ENCODE data around the gene ATG5.
"Not testable (repeated sequence)": the region's sequence is repeated elsewhere in the genome, so short reads cannot be mapped to it uniquely, and the experiment has no call there.

ATG5 gene

DNA sequence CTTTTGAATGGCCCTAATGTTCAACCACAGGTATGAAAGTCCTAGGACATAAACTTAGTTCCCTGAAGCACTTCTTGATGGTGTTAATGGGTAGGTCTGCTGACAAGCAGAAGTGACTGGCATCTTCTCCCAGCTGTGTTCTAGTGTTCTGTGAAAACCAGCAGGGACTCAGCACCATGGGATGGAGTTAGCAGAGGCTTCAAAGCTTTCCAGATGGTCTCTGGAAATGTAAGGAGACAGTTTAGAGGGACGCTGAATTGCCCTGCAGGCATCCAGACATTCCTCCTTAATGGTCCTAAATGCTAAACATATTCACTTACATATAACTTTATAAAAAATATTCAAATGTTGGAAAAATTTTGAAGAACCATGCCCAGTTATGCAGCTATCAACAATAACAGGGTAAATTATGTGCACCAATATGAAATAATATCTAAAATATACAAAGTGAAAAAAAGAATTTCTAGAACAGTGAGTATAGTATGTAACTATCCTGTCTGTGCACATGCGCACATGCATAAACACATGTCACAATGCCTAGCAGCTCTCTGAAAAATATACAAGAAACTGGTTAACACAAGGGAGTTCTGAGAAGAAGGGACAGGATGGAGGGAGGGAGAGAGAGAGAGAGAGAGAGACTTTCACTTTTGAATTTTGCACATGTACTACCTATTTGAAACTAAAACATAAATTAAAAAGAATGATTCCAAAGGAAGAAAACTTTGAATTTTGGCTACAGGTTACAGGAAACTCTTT lies 152.3 kb downstream of the ATG5 start:
- DNase-seq, result no peak

GRCh38 chr6:106170030-106170791 lies 155.3 kb downstream of the ATG5 start:
- DNase-seq, result no peak

DNA sequence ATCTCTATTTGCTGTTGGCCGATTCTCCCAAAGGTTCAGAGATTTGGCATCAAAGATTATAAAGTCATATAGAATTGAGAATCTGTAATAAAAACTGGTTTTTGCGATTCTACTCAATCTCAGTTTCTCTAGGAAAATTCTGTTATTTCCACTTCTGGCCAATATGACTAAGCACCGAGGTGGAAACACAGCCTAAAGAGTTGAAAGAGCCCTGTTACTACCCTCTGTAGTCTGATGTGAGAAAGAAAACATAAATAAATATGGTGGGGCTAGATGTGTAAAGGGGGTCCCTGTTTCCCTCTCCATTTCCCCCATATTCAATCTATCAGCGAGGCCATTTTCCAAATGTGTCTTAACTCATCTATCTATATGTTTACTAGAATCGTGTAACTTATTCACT lies 156.0 kb downstream of the ATG5 start:
- no peak for DNase-seq

GRCh38 chr6:106168097-106168888 lies 157.3 kb downstream of the ATG5 start:
- no peak for DNase-seq

DNA sequence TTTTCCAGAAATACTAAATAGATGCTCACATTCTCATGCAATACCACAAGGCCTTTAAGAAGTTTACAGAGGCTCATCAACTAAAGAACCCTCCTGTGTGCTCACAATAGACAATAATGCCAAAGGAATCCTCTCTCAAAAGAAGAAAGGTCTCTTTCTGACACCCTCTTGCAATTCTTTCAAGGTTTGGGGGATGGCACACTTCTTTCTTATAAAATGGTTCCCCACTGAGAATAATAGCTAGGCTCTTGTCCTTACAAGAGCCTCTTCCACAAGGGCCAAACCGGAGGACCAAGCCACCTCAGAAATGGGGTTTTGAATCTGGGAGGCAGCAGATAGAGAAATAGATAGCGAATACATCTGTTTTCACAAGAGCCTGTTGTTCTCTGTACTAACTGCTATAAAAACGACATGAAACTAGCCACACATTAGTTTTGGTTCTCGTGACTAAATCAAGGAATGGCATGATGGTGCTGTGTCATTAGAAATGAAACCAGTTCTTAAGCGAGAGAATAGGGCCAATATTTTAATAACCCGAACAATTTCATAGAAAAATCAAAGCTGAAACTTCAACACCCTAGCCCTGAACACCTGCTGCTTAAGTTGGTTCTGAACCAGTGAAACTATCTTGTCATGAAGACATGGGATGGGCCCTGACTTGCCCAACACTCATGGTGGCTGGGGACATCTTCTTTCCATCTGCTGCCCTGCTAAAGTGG lies 158.3 kb downstream of the ATG5 start:
- peak; percentile 24 for DNase-seq

- DNase-seq, result no peak
Observed at GRCh38 chr6:106165885-106166485, 159.6 kb downstream of the ATG5 start.

- DNase-seq, result peak; percentile 80
Observed at GRCh38 chr6:106163966-106164877, 161.3 kb downstream of the ATG5 start.

DNA sequence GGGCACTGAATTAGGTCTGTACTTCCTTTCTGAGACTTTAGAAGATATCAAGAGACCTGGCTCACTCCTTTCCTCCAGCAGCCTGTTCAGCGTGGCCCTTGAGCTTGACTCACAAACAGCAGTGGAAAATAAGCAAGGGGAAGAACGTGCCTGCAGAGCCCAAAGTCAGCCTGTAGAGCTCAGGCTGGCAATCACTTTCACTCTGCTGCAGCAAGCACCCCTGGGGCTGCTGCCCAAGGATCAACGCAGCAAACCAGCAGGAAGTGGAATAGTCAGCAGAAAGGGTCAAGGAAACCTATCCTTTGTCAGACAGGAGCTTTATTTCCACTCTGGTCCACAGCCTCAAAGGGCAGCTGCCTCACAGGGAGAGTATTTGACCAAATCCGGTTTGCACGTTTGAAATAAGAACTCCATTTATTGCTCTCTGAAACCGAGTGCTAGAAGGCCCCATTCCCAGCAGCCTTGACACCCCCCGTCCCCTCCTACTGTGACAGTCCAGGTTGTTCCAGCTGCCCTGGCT lies 162.1 kb downstream of the ATG5 start:
- peak; percentile 62 for DNase-seq

DNA sequence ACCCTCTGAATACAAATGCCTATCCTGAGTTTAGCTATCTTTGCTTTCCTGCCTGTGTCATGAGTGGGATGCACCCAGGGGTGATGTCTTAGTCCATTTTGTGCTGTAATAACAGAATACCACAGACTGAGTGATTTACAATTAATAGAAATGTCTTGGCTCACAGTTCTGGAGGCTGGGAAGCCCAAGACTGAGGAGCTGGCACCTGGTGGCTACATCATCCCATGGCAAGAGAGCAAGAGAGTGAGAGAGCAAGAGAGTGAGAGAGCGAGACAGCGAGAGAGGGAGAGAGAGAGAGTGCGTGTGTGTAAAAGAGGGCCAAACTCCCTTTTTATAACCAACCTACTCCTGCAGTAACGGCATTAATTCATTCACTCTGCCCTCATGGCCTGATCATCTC lies 162.6 kb downstream of the ATG5 start:
- no peak for DNase-seq

DNA sequence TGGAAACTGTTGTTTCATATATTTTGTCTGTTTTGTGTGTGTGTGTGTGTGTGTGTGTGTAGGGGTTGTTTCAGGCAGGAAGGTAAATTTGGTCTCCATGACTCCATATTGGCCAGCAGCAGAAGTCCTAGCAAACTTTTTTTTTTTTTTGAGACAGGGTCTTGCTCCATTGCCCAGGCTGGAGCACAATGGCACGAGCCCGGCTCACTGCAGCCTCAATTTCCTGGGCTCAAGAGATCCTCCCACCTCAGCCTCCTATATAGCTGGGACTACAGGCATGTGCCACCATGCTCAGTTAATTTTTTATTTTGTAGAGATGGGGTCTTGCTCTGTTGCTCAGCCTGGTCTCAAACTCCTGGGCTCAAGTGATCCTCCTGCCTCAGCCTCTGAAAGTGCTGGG lies 163.7 kb downstream of the ATG5 start:
- DNase-seq, result no peak

GRCh38 chr6:106161311-106161874 lies 164.2 kb downstream of the ATG5 start:
- no peak for DNase-seq

DNA sequence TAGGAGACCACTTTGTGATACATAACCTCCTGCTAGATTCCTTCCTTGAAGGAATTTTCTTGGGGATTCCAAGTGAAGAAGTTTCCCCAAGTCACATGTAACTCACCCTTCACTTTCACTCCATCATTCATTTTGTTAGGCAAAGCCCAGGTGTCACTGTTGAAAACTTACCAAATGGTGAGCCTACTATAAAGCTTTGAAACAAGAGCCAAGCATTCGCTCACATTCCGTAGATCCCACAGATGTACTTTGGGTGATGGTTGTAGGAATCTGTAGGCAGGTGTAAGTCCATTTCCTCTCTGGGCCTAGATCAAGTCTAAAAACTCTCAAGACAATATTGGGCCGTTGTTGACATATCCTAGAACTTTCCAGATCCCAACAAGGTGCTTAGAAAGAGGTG lies 165.4 kb downstream of the ATG5 start:
- no peak for DNase-seq

GRCh38 chr6:106159531-106159940 lies 166.0 kb downstream of the ATG5 start:
- DNase-seq, result no peak

- no peak for DNase-seq
Observed at GRCh38 chr6:106158816-106159215, 166.7 kb downstream of the ATG5 start.

- no peak for DNase-seq
Observed at GRCh38 chr6:106156863-106157262, 168.7 kb downstream of the ATG5 start.

- no peak for DNase-seq
Observed at GRCh38 chr6:106156413-106156812, 169.1 kb downstream of the ATG5 start.

DNA sequence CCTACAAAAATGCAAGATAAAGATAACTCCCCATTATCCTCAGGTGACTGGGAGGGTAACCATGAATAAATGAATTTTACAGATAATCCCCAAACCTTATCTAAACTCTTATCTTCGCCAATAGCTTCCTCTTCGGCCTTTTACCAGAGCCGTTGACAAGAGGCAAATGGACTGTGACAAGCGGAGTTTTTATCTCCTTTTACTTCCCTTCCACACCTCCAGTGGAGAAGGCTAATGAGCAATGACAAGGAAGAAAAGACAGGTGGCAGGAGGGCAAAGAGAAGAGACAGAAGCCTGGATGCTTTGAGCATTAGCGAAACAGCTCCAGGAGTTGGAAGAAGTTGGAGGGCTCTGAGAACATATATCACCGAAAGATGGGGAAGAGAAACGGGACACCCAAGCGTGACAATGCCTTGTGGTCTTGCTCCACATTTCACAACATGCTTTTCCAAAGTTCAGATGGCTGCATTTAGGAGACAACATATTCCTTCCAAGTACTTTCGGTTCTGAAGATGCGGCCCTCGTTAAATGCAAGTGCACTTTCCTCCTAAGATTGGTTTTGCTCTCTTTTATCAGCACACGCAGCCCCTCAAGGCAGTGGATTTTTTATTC lies 170.2 kb downstream of the ATG5 start:
- no peak for DNase-seq

- DNase-seq, result no peak
Observed at GRCh38 chr6:106154326-106154725, 171.2 kb downstream of the ATG5 start.

- DNase-seq, result no peak
Observed at GRCh38 chr6:106152952-106153351, 172.6 kb downstream of the ATG5 start.

DNA sequence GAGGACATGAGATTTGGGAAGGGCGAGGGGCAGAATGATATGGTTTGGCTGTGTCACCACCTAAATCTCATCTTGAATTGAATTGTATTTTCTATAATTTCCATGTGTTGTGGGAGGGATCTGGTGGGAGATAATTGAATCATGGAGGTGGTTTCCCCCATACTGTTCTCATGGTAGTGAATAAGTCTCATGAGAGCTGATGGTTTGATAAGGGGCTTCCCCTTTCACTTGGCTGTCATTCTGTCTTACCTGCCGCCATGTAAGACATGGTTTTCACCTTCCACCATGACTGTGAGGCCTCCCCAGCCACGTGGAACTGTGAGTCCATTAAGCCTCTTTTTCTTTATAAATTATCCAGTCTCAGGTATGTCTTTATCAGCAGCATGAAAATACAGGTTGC lies 173.1 kb downstream of the ATG5 start:
- DNase-seq, result not testable (repeated sequence)

Data from activated naive CD4-positive, alpha-beta T cell treated with Interleukin-2 at 50 U/mL for 16 hours (primary cell).